ENCODE results near the gene MSH5. TPM values are rescaled to one million over a fixed set of nuclear protein-coding genes. Genes with fewer than 3 reads are reported as not detected.

Gene MSH5
- total and polyA plus RNA-seq, 9 of the 15 experiments (the other 6 are each of a cell fraction or from before 2014, with no cell fraction given): 12.5 to 104 (median 46.6) TPM

GRCh38 chr6:31702819-31703716 is 36.7 kb upstream of the MSH5 start, which contains the start of gene ABHD16A (continued):
- TF ChIP-seq, protein P1, sequence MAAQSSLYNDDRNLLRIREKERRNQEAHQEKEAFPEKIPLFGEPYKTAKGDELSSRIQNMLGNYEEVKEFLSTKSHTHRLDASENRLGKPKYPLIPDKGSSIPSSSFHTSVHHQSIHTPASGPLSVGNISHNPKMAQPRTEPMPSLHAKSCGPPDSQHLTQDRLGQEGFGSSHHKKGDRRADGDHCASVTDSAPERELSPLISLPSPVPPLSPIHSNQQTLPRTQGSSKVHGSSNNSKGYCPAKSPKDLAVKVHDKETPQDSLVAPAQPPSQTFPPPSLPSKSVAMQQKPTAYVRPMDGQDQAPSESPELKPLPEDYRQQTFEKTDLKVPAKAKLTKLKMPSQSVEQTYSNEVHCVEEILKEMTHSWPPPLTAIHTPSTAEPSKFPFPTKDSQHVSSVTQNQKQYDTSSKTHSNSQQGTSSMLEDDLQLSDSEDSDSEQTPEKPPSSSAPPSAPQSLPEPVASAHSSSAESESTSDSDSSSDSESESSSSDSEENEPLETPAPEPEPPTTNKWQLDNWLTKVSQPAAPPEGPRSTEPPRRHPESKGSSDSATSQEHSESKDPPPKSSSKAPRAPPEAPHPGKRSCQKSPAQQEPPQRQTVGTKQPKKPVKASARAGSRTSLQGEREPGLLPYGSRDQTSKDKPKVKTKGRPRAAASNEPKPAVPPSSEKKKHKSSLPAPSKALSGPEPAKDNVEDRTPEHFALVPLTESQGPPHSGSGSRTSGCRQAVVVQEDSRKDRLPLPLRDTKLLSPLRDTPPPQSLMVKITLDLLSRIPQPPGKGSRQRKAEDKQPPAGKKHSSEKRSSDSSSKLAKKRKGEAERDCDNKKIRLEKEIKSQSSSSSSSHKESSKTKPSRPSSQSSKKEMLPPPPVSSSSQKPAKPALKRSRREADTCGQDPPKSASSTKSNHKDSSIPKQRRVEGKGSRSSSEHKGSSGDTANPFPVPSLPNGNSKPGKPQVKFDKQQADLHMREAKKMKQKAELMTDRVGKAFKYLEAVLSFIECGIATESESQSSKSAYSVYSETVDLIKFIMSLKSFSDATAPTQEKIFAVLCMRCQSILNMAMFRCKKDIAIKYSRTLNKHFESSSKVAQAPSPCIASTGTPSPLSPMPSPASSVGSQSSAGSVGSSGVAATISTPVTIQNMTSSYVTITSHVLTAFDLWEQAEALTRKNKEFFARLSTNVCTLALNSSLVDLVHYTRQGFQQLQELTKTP (IDR thresholded peaks at IDR 0.05; ENCODE audit: low read depth in 1 of 2, partially characterized antibody in 2 of 2): peak; percentile 54 to 99
- TF ChIP-seq, protein P2, sequence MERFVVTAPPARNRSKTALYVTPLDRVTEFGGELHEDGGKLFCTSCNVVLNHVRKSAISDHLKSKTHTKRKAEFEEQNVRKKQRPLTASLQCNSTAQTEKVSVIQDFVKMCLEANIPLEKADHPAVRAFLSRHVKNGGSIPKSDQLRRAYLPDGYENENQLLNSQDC (CRISPR knock-in tag; IDR thresholded peaks at IDR 0.05): no peak; the same call in 1 of the 2 replicates
- peak; percentile 82 for TF ChIP-seq ZNF592 (IDR thresholded peaks at IDR 0.05)
- TF ChIP-seq, protein P3, sequence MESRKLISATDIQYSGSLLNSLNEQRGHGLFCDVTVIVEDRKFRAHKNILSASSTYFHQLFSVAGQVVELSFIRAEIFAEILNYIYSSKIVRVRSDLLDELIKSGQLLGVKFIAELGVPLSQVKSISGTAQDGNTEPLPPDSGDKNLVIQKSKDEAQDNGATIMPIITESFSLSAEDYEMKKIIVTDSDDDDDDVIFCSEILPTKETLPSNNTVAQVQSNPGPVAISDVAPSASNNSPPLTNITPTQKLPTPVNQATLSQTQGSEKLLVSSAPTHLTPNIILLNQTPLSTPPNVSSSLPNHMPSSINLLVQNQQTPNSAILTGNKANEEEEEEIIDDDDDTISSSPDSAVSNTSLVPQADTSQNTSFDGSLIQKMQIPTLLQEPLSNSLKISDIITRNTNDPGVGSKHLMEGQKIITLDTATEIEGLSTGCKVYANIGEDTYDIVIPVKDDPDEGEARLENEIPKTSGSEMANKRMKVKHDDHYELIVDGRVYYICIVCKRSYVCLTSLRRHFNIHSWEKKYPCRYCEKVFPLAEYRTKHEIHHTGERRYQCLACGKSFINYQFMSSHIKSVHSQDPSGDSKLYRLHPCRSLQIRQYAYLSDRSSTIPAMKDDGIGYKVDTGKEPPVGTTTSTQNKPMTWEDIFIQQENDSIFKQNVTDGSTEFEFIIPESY (CRISPR knock-in tag; IDR thresholded peaks at IDR 0.05): peak; percentile 79; the same call in 1 of the 2 replicates
- TF ChIP-seq, protein P4, sequence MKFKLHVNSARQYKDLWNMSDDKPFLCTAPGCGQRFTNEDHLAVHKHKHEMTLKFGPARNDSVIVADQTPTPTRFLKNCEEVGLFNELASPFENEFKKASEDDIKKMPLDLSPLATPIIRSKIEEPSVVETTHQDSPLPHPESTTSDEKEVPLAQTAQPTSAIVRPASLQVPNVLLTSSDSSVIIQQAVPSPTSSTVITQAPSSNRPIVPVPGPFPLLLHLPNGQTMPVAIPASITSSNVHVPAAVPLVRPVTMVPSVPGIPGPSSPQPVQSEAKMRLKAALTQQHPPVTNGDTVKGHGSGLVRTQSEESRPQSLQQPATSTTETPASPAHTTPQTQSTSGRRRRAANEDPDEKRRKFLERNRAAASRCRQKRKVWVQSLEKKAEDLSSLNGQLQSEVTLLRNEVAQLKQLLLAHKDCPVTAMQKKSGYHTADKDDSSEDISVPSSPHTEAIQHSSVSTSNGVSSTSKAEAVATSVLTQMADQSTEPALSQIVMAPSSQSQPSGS (CRISPR knock-in tag; IDR thresholded peaks at IDR 0.05): 0 out of 2 replicates have a peak, but pooled peaks have one; percentile 43
- peak; percentile 58 for TF ChIP-seq HDAC2 (IDR thresholded peaks at IDR 0.05)
- TF ChIP-seq STAT5A (IDR thresholded peaks at IDR 0.05; ENCODE audit: borderline replicate concordance, low read length): peak; percentile 23; the same call in 1 of the 2 replicates
- 0 out of 2 replicates have a peak, but pooled peaks have one; percentile 60 for TF ChIP-seq DNMT1 (IDR thresholded peaks at IDR 0.05)
- TF ChIP-seq HEY1 (CRISPR knock-in tag; IDR thresholded peaks at IDR 0.05; ENCODE audit: borderline replicate concordance): no peak; the same call in 1 of the 2 replicates
- peak; percentile 81 for TF ChIP-seq GABPB1 (CRISPR knock-in tag; IDR thresholded peaks at IDR 0.05)
- no peak for TF ChIP-seq BRF1 (IDR thresholded peaks at IDR 0.05; ENCODE audit: borderline replicate concordance, extremely low read depth, insufficient read length)
- TF ChIP-seq NBN (IDR thresholded peaks at IDR 0.05; ENCODE audit: low read depth): peak; percentile 62
